T-helper 2 cell treated with Interferon-gamma antibody and Interleukin-4, amounts not matched to agents 100 ng/mL and 5 ng/mL, for 36 hours (primary cell): ENCODE measurements around the gene ZNF584. TPM values are rescaled to one million over a fixed set of nuclear protein-coding genes. Genes with fewer than 3 reads are reported as not detected.
"Not testable (repeated sequence)": the region's sequence is repeated elsewhere in the genome, so short reads cannot be mapped to it uniquely, and the experiment has no call there.

ENCODE experiments used
- intact Hi-C: fragments of 100-400 bp; cut with micrococcal nuclease; formaldehyde crosslinking; loops from one replicate; pipeline ENCODE4 v1.15.1; 2023
- total RNA-seq: library from RNA; stranded (reverse); gene quantifications from 2 replicates; pipeline ENCODE4 v1.2.3, GENCODE V29; 2022

ZNF584 gene
- total RNA-seq, 1 donor from 2014 or later = 5.9 TPM

GRCh38 chr19:58400916-58401839, 7.3 kb upstream of the ZNF584 start:
- intact Hi-C loops = loop anchor here (1.0 to 2.0 kb wide), 6 partner anchors 14 to 98 kb away; partner anchors contain the start of genes RPS5, ZNF132, ZNF324B and ZNF837

- intact Hi-C loops = loop anchor here (1.0 to 2.0 kb wide), 6 partner anchors 15 to 97 kb away; partner anchors contain the start of genes RPS5, ZNF132, ZNF324B and ZNF837
Observed at GRCh38 chr19:58401840-58402421, 6.5 kb upstream of the ZNF584 start.

GRCh38 chr19:58403920-58404478, 4.5 kb upstream of the ZNF584 start:
- intact Hi-C loops = not testable (repeated sequence)

- intact Hi-C loops = loop anchor here (5.0 kb wide), 2 partner anchors 80 to 110 kb away; partner anchors contain the start of genes ZBTB45 and ZSCAN22
Observed at GRCh38 chr19:58406818-58407657, 1.4 kb upstream of the ZNF584 start.

GRCh38 chr19:58407658-58408151, 744 bp upstream of the ZNF584 start:
- intact Hi-C loops = loop anchor here (1.0 to 5.0 kb wide), 9 partner anchors 20 to 225 kb away; partner anchors contain the start of genes RPS5, ZBTB45, ZNF132 and ZNF274

- intact Hi-C loops = loop anchor here (2.0 to 5.0 kb wide), 4 partner anchors 66 to 226 kb away; partner anchors contain the start of genes ZBTB45, ZNF274 and ZSCAN22
Observed at GRCh38 chr19:58409010-58409790, 751 bp downstream of the ZNF584 start.

- intact Hi-C loops = no loop called here
Observed at GRCh38 chr19:58416604-58417003, 8.2 kb downstream of the ZNF584 start.

- intact Hi-C loops = no loop called here
Observed at GRCh38 chr19:58417071-58417470, 8.6 kb downstream of the ZNF584 start.

GRCh38 chr19:58428617-58429016, 20.2 kb downstream of the ZNF584 start:
- intact Hi-C loops = no loop called here

- intact Hi-C loops = no loop called here
Observed at GRCh38 chr19:58429745-58430144, 21.3 kb downstream of the ZNF584 start.

- intact Hi-C loops = no loop called here
Observed at GRCh38 chr19:58434217-58434616, 25.8 kb downstream of the ZNF584 start.

GRCh38 chr19:58439576-58440554, 31.4 kb downstream of the ZNF584 start, which contains the start of gene ZNF132:
TSS of gene ZNF132 (minus strand) at chr19:58440153. CDS start at chr19:58439821, 332 bp downstream.
- intact Hi-C loops = loop anchor here (1.0 to 2.0 kb wide), 11 partner anchors 11 to 257 kb away; partner anchors contain the start of genes ERVK3-1, MZF1, RPS5 and ZNF274

GRCh38 chr19:58440556-58440955, 32.1 kb downstream of the ZNF584 start:
- intact Hi-C loops = loop anchor here (1.0 to 2.0 kb wide), 11 partner anchors 11 to 257 kb away; partner anchors contain the start of genes ERVK3-1, MZF1, RPS5 and ZNF274

GRCh38 chr19:58442986-58443385, 34.5 kb downstream of the ZNF584 start:
- intact Hi-C loops = not testable (repeated sequence)

GRCh38 chr19:58448860-58449259, 40.4 kb downstream of the ZNF584 start:
- intact Hi-C loops = not testable (repeated sequence)

- intact Hi-C loops = not testable (repeated sequence)
Observed at GRCh38 chr19:58449980-58450379, 41.5 kb downstream of the ZNF584 start.

GRCh38 chr19:58450856-58451357, 42.5 kb downstream of the ZNF584 start:
- intact Hi-C loops = loop anchor here (1.0 kb wide), 7 partner anchors 11 to 146 kb away; partner anchors contain the start of genes ERVK3-1, ZBTB45, ZNF132 and ZNF446
